GM19372 (cell line): ENCODE measurements around the gene COX7A2.

ENCODE experiments used
- ATAC-seq: cut with Tn5 transposase; IDR thresholded peaks from one replicate; pipeline ENCODE4 v1.9.1; 2021; ENCODE audit warnings: mild to moderate bottlenecking, low read depth, moderate library complexity; ENCODE audit not compliant: unreplicated experiment

COX7A2 gene, protein sequence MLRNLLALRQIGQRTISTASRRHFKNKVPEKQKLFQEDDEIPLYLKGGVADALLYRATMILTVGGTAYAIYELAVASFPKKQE

DNA sequence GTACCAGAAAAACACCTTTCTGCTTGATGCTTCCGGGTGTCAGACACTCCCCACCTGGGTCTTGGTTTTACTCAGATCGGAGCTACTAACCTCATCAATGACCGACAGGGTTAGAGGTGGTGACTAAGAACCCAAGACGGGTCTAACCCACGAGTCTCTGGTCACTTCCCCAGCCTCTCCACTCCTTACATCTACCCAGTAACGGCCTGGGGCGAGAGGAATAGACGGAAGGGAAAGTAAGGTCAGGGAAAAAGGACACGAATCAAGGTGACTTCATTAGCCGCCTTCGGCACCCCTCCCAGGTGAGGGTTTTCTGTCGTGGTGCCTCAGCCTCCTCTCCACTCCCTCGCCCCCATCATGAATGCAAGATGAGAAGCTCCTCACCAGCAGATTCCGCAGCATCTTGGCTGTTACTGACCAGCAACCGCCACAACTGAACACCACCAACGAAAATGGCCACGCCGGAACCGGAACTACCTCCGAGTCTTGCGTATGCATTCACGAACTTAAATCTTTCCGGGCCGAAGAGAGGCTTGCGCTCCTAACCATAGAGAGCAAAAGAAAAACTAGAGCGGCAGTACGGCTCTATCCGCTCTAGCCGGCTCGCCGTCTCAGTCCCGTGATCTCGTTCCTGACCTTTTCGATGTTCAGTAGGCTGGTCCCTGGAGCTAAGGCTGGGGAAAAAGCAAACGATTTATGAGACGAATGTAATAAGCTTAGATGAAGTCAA lies at the start of gene COX7A2:
Gene COX7A2, minus strand, starts transcription at position 469 of the 730 bp plus-strand sequence. Its CDS starts 67 bp downstream, at position 402.
- peak; percentile 94 for ATAC-seq

DNA sequence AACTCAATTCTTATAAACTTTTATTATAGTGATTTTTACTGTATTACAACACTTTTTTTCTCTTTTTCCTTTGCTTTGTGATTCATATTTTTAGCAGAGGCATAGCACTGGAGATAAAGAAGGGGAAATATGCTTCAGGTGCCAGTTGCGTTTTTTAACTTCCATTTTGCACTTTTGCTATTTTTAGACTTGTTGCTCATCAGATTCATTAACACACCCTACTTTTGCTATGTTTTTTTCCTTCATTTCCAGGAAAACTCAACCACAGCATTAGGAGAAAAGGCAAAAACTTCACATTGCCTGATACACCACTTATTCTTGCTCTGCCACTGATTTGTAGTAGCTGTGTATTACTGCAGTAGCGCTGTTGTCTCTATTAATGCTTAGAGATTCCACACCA lies 49.0 kb upstream of the COX7A2 start:
- no peak for ATAC-seq

DNA sequence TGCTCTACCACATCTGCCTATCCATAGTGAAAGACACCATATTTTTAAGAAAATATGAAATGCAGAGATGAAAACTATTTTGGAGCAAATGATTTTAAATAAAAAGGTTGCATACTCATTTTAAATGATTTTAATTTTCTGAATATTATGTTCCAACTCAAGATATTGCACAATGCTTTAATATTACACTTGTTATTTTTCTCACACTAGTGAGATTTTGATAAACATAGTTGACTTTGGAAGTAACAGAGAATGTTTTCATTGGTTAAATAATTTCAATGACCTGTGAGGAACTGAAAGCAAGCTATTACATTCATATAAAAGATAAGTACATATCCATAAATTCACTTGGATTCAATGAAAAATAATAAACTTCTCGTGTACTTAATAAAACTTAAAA lies 48.1 kb upstream of the COX7A2 start:
- ATAC-seq, result no peak

DNA sequence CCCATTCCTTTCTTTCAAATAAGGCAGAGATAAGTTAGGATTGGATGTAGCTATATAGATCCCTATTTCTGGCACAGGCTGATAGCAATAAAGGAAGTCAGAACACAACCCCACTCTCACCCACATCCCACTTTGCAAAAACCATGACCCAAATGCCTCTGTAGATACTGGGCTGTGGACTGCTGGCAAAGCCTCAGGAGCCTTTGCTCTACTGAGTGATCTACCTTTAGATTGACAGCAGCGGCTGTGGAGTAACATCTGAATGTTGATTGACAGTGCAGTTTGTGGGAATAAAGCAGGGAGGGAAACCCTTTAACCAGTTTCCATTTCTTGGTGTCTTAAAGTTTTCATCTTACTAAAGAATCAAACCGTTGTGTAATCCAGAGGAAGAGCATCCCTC lies 47.7 kb upstream of the COX7A2 start:
- ATAC-seq, result no peak

DNA sequence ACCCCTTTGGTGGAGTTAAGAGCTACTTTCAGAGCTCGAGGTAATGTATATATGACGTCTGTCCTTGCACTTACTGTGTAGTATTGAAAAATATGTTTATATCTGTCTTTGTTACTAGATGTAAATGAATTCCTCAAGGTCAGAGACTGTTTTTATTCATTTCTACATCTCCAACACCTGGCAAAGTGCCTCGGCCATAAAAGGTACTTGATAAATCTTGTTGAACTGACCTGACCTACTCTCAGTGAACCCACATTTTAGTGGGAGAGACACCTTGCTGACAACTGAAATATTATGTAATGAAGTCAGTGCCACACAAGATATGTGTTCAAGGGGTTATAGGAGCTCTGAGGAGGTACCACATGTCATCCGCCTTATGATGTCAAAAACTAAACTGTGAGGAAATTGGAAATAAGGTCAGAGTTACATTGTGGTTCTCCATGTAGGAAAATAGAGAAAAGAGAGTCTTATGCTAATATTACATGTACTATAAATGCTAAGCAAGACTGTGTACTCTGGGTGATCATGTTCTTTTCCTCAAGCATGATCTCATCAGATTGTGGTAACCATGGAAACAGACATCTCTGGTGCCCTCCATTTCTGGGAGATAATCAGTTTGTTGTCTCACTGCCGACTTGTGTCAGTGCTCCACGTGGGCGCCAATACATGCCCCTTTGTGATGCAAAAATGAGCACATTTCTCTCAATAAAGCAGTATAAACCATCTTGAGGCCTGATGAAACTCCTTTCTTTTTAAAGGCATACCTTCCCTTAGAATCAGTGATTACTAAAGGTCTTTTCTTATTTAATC lies 46.7 kb upstream of the COX7A2 start:
- ATAC-seq, result no peak

DNA sequence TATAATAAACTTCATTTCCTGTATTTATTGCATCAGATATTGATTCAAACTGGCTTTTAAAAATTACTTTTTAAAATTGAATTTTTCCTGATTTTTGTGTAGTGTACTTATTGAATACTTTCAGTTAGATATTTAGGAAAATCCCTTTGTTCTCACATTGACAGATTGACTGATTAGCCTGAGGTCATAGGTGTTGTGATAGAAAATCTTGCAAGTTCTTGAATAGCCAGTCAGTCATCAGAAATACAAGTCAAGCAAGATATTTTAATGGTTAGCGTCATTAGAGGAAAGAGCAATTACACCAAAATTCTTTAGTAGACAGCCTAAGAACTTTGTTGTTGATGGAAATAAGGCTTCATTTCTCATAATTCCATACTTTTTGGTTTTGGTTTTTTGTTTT lies 44.4 kb upstream of the COX7A2 start:
- ATAC-seq, result no peak

DNA sequence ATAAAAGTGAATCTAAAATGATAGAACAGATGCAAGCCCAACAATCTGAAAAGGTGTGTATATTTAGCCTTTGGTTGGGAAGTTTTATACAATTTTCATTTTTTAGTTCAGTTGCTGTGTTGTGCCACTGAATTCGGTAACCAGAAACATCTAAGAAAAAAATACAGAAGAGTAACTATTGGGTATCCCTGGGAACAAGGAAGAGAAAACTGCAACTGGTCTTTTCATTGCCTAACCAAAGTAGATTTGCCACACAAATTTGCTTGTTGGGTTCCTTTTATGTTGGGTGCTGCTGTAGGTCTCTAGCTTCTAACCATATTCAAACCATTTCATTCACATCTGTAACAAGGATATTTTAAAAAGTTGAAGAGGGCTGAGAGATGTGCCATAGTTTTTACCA lies 43.8 kb upstream of the COX7A2 start:
- no peak for ATAC-seq

DNA sequence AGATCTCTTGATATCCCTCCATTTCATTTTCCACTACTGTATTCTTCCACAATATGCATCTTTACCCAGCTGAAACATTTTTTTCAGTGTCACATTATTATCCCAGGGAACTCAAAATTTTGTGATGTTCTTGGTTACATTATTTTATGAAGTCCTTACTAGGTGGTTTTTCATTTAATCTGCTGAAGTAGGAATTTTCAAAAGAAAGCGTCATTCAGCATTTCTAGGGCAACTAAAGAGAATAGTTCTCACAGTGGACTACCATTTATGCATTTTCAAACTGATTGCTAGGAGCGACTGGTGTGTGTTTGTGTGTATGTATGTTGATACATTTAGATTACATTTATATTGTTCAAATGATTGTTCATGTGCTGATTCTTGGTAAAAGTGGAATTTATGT lies 43.4 kb upstream of the COX7A2 start:
- no peak for ATAC-seq

DNA sequence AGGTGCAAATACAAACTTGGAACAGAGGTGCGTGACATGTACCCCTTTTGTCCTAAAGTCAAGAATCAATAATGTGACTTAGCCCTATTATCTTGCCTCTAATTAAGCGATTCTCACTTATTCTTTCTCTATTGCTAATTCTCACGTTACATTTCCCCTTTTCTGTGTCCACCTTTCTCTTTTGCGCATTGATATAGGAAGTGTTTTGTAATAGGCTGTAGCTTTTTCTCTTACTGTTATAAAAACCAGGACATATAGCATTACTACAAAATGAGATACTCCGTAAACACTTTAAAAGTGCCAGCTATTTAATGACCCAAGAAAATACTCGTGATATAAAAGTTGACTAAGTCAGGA lies 41.7 kb upstream of the COX7A2 start:
- peak; percentile 8 for ATAC-seq

DNA sequence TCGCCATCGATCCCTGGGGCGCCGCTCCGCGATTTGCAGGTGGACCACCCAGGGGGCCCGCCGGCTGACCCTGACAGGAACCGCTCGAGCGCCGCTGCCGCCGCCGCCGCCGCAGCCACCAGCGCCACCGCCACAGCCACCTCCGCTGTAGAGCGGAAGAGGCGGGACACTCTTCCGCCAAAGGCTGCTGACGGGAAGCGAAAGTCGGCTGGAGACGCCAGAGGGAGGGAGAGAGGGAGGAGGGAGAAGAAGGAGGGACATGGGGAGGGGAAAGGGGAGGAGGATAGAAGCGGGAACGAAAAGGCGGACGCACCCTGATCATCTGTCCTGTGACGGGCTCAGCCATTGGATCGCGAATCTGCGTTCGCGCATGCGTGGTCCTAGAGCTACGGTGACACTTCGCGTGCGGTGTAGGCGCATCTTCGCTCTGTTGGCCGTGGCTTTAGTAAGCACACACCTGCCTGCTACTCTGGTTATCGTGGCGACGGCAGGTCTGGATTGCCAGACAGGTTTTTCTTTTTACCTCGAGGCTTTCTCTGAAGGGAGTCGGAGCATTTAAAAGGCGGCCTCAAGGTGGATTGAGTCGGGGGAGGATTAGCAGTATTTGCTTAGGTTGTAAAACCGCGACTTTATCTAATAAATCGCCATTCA lies 41.2 kb upstream of the COX7A2 start, which contains the start of gene TMEM30A:
Gene TMEM30A, minus strand, starts transcription at position 161 of the 651 bp plus-strand sequence. Its CDS starts 154 bp downstream, at position 7.
- ATAC-seq, result peak; percentile 87

DNA sequence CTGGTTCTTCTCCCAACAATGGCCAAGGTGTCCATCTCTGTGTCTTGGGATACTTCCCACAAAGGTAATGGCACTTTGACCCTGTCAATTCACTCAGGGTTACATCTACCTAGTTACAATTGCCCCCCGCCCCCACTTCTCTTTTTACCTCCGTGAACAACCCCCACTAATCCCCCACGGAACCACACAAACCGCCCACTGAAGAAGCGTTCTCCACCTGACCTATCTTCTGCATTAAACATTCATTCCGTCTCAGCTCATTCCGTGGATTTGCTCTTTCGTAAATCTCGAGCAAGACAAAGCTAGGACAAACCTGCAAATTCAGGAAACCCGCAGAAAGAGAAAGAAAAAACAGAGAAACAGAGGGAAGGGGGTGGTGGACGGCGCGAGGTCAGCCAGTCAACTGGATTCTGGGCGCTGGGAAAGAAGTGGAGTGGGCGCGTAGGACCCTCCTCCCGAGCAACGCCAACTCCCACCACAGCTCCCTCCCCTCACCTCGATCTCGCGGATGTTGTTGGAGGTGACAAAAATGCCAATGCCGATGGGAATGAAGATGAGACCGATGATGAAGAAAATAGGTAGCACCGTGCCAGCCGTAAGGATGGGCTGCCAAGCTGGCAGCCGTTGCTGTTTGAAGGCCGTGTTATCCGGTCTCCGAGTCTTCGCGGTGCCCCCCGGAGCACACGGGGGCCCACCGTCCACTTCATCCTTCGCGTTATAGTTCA lies 40.5 kb upstream of the COX7A2 start:
- ATAC-seq, result no peak

DNA sequence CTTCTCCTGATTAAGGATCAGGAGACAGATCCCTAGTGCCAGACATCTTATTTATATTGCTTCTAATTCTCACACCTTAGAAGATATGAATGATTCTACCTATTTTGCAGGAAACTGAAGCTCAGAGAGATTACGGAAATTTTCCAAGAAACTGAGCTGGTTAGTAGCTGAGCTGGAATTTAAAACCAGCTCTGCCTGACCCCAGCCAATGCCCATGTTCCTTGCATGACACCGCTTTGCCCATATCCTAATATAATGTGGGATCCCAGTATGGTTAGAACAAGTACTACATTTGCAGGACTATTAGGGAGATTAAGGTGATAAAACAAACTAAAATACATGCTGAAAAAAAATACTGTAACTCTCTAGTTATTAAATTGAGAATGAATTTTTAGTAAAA lies 39.1 kb upstream of the COX7A2 start:
- no peak for ATAC-seq

DNA sequence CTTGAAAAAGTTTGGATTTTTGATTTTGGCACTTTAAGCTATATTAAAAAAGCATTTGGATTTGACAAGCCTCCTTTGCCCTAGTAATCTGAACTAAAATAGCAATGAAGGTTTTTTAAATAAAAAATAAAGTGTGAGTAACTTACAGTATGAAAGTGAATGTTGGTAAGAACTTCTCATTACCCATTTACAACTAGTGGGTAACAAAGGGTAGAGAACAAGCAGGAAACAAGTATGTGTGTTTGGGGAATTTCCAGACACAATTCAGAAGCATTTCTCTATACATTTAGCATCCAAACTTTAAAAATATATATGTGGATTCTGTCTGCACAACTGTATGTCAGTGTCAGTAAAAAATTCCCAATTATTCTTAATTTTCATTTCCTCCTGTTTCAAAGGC lies 38.1 kb upstream of the COX7A2 start:
- ATAC-seq, result no peak

DNA sequence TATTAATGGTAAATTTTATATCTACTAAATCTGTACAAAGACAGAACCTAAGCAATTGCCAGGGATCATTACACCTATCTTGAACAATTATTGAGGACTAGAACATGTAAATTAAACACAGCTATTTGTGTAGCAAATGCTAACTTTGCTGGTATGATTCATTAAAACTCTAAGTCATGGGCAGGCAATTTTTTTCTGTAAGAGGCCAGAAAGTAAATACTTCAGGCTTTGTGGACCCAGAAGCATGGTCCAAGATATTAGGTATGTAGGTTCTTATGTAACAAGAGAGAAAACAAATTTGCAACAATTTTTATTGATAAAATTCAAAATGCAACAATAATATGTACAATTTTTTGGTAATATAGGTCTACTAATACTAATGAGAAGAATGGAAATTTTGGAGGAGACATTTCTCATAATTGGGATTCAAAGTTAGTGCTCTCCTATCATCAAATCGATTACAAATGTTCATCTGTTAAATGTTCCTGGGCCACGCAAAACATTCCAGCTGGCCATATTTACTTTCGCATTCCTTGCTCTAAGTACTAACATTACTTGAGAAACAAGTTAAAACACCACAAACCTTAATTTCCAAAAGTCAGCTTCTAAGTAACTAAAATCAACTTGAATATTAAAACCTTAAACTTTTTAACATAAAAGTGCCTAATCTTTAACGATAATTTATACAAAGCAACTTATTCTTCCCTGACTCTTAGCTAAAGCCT lies 36.7 kb upstream of the COX7A2 start:
- ATAC-seq, result no peak

DNA sequence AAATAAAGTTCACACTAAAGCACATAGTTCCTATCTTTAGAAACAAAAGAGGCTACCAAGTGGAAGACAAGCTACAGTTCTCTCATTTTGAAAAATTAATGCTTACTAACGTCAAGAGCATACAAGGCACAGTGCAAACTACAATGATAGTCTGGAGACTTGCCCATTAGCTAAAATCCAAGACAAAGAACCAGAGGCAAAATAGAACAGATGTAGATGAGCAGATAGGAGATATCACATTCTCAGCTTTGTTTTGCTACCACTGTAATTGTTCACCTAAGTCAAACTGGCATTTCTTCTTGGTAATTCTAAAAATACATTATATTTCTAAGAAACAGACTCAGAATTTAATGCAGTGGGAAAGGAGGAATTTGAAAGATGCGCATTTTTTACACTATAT lies 35.8 kb upstream of the COX7A2 start:
- ATAC-seq, result no peak

DNA sequence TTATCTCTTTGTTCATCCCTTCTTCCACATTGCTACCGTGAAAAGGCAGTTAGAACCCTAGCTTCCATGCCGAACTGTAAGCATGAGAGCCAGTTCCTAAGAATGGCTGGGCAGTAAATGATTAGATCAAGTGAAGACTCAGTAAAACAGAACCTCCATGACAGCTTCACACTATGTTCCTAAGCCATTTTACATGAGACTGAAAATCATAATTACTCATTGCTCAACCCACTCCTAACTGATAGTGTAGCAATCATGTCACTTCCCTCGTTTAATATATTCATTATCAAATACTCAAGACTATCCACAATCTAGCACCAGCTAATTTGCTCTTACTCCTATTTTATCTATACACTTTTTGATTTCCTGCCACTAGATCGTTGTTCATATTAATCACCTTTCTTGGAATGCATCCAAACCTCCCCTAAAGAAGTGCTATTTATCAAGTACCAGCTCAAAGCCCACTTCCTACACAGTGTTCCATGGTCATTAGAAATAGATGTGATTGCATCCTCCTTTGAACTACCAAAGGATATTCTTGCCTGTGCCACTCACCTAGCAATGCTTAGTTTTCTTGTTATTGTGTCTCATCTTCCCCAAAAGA lies 35.0 kb upstream of the COX7A2 start:
- ATAC-seq, result no peak

DNA sequence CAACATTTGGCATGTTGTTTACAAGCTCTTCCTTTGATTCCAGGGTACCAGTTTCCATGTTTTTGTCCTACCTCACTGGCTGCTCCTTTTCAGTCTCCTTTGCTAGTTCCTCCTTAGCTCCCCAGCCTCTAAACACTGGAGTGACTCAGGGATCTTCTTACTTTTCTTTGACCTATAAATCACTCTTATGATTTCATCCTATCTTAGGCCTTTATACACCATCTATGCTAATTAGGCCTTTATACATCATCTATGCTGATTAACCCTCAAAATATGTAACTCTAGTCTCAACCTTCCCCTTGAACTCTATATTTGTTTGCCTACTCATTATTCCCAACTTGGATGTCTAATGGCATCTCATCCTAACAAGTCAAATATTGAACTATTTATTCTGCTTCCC lies 31.5 kb upstream of the COX7A2 start:
- no peak for ATAC-seq

DNA sequence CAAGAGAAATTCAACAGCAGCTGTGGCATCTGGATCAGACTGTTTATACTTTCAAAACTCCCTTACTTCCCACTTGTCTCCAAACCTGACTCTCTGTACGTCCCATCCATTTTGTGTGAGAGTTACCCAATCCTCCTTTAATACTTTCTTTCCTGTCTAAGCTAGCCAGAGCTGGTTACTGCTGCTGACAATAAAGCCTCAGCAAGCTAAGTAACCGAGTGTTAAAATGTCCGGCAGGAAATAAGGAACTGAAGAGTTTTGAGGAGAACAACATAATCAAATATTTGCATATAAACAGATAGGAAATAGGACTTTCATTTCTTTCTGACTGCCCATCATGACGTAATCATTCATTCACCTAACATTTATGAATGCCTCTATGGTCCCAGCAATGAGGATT lies 29.4 kb upstream of the COX7A2 start:
- ATAC-seq, result no peak

DNA sequence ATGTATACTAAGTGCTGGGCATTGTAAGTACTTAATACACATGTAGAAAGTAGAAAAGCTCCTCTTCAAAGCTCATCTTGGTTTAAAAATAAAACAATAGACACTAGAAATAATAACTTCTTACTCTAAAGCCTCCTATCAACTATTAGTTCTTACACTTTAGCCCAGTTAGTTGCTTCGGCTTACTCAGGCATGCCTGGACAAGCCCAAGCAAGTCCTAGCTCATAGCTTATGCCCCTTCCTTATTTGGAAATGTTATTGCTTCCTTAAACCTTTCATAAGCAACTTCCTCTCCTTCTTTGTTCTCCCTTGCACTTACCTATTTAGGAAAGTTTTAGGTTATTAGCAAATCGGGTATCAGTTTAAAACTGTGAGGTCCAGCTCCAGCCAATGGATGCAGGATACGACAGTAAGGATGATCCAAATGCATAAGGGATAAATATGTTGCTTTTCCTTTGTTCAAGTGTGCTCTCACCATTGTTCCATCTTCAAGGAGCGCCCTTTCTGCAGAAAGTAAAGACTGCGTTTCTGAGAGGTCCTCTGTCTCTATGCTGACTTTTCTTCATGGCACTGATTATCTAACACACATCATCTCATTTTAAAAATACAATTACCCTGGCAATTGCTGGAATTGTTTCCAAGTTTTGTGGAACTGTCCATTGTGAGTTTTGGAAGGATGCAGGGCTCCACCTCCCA lies 28.7 kb upstream of the COX7A2 start:
- ATAC-seq, result no peak
